Stimulated activated CD4-positive, alpha-beta T cell treated with anti-CD3 and anti-CD28 coated beads, Interleukin-4, amount 100 ng/mL, for 24 hours (primary cell): ENCODE results near the gene ABCC4.
"Not testable (repeated sequence)": the region's sequence is repeated elsewhere in the genome, so short reads cannot be mapped to it uniquely, and the experiment has no call there.

Experiments
- DNase-seq: peaks from one replicate; pipeline ENCODE4 v3.0.0-alpha.2; 2020

Gene ABCC4

GRCh38 chr13:95224064-95224463 lies 77.2 kb downstream of the ABCC4 start:
- DNase-seq: no peak

DNA sequence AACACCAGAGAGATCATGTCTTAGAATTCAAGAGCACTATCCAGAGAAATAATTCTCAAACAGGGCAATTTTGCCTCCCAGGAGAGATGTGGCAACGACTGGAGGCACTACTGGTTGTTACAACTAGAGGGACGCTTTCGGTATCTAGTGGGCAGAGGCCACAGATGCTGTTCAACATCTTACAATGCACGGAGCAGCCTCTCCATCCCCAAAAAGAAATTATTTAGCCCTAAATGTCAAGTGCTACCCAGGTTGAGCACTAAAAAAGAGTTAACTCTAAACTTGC lies 78.6 kb downstream of the ABCC4 start:
- no peak for DNase-seq

DNA sequence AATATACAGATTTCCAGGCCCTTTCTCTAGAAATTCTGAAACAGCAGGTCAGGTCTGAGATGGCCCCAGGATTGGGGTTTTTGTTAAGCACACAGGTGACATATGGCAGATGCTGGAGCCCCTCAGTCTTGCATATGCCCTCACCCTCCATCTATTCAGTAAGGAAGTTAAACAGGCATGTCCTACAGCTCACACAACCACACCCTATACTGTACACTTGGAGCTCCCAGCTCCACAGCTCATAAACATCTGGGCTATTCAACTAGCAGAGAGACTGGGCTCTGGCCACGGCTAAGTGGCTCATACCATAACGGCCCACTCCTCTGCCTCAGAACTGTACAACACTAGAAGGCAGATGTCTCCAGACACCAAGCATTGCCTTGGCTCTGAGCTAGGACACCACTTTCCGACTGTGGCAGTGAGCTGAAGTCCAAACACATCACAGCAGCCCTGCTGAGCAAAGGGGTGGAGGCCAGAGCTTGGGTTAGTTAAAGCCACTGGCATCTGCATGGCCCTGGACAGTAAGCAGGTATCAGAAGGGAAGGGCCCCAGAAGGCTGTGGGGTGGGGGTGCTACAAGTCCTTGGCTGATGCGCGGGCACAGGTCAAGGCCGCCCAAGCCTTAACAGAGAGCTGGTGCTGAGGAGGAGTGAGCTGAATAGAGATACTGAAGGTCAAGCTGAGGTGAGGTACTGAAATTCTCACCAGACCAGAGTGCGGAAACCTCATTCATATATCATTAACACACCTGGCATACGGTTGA lies 79.1 kb downstream of the ABCC4 start:
- no peak for DNase-seq

DNA sequence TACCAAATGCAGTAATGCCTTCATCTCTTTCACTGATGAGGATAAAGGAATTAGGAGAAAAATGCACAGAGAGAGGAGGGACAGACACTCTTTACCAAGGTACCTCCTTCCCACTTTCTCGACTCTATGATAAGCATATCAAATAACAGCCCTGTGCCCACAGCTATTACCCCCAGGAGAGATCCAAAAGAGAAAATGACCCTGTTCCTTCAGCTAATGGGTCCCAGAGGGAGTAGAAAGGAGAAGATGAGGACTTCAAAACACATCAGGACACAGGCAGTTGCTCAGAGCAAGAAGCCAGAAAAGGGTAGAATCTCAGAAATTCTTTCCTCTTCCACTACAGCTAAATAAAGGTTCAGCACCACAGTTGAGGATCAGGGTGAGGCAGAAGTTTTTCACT lies 80.6 kb downstream of the ABCC4 start:
- no peak for DNase-seq

DNA sequence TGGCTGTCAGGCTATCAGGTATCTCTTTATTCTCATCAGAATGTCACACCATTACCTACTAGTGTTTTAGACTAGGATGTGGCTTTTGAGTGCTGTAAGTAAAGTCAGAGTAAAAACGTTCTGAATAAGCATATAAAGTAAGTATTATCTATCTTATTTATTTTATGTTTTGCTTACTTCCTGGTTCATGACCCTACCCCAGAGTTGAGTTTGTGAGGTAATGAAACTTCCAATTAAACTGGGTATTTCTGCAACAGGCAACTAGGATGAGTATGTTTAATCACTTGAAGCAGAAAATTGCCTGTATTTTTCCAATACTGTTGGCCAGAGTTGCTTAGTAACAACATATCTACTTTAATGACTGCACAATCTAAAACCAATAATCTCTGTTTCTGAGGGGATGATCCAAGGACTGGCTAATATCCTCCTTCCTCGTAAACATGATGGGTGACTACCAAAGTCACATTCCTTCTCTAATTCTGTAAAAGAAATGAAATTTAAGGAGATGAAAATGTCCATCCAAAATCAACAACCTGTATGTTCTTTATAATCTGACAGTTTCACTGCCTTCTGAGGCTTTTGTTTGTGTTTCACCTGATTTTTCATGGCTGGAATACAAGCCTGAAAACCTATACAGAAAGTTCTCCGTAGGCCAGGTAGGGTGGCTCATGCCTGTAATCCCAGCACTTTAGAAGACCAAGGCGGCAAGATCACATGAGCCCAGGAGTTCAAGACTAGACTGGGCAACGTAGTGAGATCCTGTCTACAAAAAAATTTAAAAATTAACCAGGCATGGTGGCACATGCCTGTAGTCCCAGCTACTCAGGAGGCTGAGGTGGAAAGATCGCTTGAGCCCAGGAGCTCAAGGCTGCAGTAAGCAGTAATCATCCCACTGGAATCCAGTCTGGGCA lies 83.1 kb downstream of the ABCC4 start:
- DNase-seq: no peak

- no peak for DNase-seq
Measured at GRCh38 chr13:95216182-95216581, 85.1 kb downstream of the ABCC4 start.

DNA sequence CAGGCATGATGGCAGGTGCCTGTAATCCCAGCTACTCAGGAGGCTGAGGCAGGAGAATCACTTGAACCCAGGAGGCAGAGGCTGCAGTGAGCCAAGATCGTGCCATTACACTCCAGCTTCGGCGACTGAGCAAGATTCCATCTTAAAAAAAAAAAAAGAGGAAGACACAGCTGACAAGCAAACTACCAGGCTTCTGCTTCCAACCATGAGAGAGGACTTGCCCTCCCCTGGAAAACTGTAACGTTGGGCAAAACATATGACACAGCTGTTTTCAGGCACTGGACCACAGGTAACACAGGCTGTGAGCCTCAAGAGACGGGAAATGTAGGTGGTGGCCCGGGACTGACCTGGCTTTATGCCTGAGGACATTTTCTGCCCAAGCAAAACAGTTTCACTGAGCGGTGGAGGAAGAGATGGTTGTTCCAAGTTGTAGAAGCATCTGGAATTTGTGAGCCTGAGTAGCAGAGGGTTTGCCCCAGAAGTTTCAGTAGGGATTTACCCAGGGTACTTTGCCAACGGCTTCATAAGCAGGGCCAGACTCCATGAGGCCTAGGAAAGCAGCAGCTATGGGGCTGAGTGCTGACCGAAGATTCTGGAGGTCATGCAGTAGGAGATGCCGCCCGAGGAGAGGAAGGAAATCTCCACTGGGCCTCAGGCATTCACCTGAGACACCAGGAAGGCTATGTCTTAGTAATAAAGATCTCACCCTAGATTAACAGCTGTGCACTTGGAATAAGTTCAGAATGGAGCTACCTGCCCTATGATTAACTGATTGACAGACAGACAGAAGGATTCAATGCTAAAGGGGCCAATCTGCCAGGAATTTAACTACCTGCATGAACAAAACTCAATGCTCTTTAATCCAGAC lies 88.0 kb downstream of the ABCC4 start:
- no peak for DNase-seq

DNA sequence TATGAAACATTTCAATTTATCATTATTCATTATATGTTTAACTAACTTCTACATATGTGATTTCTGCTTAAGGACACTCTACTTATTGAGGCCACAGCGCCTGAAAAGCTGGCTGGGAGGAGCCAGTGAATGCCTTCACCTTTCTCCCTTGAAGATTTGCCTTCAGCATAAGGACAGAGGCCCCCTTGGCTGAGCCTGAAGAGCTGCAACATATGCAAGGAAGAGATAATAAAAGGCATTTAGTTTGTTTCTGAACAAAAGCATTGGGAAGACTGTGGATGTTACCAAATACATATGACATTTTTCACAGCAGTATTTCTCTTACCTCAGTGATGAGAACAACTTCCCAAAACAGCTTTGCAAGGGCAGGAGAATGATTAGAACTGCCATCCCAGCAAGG lies 92.1 kb downstream of the ABCC4 start:
- no peak for DNase-seq

DNA sequence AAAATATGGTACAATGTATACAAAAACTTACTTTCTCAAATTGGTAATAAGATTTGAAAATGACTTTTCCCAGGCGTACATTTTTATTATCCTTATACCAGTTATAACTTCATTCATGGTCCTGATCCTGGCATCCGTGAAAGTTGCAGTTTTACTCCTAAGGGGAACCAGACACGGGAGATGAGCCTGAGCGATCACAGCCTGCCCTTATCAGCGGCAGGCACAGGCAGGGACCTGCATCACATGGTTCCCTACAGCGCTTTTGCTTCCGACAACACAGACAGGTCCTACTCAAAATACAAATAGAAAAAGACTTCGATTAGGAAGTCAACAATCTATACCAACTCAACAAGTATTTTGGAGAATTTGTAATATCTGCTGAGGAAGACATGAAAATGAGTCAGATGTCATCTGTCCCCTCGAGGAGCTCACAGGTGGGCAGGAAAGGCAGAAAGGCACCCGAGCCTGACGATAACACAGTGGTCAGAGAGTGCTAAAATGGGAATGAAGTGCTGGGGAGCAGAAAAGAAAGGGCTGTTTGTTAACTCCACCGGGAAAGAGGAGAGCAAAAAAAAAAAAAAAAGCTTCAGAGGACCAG lies 93.4 kb downstream of the ABCC4 start:
- DNase-seq: no peak

GRCh38 chr13:95206116-95206515 lies 95.1 kb downstream of the ABCC4 start:
- DNase-seq: no peak

DNA sequence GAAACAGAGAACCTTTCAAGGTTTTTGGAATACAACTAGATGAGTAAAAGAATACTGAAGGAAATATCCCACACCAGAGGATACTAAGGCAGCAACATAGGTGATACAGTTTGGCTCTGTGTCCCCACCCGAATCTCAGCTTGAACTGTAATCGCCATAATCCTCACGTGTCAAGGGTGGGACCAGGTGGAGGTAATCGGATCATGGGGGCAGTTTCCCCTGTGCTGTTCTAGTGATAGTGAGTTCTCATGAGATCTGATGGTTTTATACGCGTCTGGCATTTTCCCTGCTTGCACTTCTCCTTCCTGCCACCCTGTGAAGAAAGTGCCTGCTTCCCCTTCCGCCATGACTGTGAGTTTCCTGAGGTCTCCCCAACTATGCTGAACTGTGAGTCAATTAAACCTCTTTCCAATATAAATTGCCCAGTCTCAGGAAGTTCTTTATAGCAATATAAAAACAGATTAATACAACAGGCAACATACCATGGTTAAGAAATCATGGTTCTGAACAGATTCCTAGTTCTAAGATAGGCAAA lies 97.0 kb downstream of the ABCC4 start:
- no peak for DNase-seq

DNA sequence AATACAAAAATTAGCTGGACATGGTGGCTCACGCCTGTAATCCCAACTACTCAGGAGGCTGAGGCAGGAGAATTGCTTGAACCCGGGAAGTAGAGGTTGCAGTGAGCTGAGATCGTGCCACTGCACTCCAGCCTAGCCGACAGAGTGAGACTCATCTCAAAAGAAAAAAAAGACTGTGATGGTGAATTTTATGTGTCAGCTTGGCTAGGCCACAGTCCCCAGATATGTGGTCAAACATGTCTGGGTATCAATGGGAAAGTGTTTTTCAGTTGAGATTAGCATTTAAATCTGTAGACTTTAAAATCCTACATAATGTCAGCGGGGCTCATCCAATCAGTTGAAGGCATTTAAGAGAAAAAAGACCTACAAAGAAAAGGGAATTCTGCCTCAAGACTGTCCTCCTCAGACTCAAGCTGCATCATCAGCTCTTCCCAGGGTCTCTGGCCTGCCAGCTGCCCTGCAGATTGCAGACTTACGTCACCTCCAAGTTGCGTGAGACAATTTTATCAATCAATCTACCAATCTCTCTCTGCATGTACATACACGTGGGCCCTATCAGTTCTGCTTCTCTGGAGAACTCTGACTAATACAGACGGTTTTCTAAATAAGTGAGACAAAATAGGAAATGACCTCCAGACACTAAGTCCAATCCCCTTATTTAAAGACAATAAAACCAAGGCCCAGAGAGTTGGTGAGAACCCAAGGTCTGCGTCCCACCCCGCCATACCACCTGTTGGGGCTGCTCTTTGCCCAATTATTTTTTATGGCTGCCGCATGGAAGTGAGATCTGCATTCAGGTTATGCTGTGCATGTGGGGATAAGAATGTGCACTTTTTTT lies 99.2 kb downstream of the ABCC4 start:
- no peak for DNase-seq

GRCh38 chr13:95200386-95200957 lies 100.8 kb downstream of the ABCC4 start:
- DNase-seq: not testable (repeated sequence)

- DNase-seq: no peak
Measured at GRCh38 chr13:95199896-95200295, 101.4 kb downstream of the ABCC4 start.

DNA sequence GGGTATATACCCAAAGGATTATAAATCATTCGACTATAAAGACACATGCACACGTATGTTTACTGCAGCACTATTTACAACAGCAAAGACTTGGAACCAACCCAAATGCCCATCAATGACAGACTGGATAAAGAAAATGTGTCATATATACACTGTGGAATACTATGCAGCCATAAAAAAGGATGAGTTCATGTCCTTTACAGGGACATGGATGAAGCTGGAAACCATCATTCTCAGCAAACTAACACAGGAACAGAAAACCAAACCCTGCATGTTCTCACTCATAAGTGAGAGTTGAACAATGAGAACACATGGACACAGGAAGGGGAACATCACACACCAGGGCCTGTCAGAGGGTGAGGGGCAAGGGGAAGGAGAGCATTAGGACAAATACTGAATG lies 102.6 kb downstream of the ABCC4 start:
- not testable (repeated sequence) for DNase-seq

DNA sequence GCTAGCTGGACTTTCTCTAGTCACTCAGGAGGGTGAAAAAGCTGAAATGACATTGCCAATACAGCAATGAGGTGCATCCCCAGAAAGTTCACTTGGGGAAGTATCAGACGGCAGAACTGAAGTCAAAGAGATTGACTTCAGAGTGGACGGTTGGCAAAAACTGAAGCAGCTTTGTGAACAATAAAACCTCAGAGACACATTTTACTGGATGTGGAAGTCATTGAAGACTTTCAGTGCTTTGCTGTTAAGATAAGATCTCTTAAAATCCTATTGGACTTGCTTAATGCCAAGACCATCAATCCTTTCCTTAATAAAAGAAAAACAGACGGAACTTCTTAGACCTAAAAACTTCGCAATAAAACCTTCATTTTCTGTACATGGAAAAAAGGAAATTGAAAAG lies 103.7 kb downstream of the ABCC4 start:
- DNase-seq: no peak

- no peak for DNase-seq
Measured at GRCh38 chr13:95195146-95195545, 106.1 kb downstream of the ABCC4 start.

GRCh38 chr13:95193509-95194230 lies 107.6 kb downstream of the ABCC4 start:
- no peak for DNase-seq

- DNase-seq: no peak
Measured at GRCh38 chr13:95192998-95193397, 108.3 kb downstream of the ABCC4 start.

- not testable (repeated sequence) for DNase-seq
Measured at GRCh38 chr13:95192564-95192945, 108.7 kb downstream of the ABCC4 start.
